Transverse colon (tissue), 4 donors: Measurements from ENCODE around the gene CKLF. TPM values are rescaled to one million over a fixed set of nuclear protein-coding genes. Genes with fewer than 3 reads are reported as not detected.

Source experiments
- DNase-seq: peaks from one replicate; pipeline ENCODE4 v3.0.0-alpha.2; 2019
- H3K27ac ChIP-seq, 4 donors: fragments of 200-600 bp; sonication (generic); 2 replicates each; pipeline ENCODE4 v1.5.1; 2016 to 2018; ENCODE audit warnings: inconsistent platforms in 4 of 4
- H3K27me3 ChIP-seq: fragments of 200-600 bp; sonication (generic); 2 replicates; pipeline ENCODE4 v1.5.1; 2017; ENCODE audit warnings: inconsistent platforms
- H3K36me3 ChIP-seq, 4 donors: fragments of 200-600 bp; sonication (generic); 2 replicates each; pipeline ENCODE4 v1.5.1; 2017 to 2019; ENCODE audit warnings: inconsistent platforms in 4 of 4
- H3K4me1 ChIP-seq, 4 donors: fragments of 200-600 bp; sonication (generic); 2 replicates each; pipeline ENCODE4 v1.5.1; 2017 to 2020; ENCODE audit warnings: inconsistent platforms in 4 of 4
- H3K4me3 ChIP-seq, 4 donors: fragments of 200-600 bp; sonication (generic); 1 replicate in 1 of 4; 2 replicates in 3 of 4; pipeline versions ENCODE4 v1.5.1 to v1.6.1; 2017 to 2019; ENCODE audit warnings: inconsistent platforms in 4 of 4
- H3K9me3 ChIP-seq, 2 donors: fragments of 200-600 bp; sonication (generic); 2 replicates each; pipeline ENCODE4 v1.5.1; 2017 to 2019; ENCODE audit warnings: inconsistent platforms in 2 of 2
- EP300 ChIP-seq: sonication (generic); formaldehyde crosslinking; IDR thresholded peaks from one replicate; pipeline ENCODE4 v1.6.1; 2017; ENCODE audit warnings: antibody characterized with exemption, low read depth
- POLR2A ChIP-seq: fragments of 450-650 bp; IDR thresholded peaks from one replicate; pipeline ENCODE4 v1.6.1; 2016; ENCODE audit warnings: antibody characterized with exemption, mild to moderate bottlenecking, moderate library complexity
- POLR2AphosphoS5 ChIP-seq, 3 donors: sonication (generic); formaldehyde crosslinking; IDR thresholded peaks; one replicate each; pipeline ENCODE4 v1.6.1; 2016; ENCODE audit warnings: antibody characterized with exemption in 3 of 3
- WGBS, 2 donors: methylation state at CpG; one replicate each; pipeline ENCODE4 v1.1.5; 2018; ENCODE audit warnings: low coverage in 1 of 2; 5-methylcytosine and 5-hydroxymethylcytosine counted together
- in situ Hi-C, 4 donors: fragments of 200-750 bp; cut with MboI; loops; one replicate each; pipeline versions ENCODE4 v1.15.0 to v1.15.1; 2017; ENCODE audit warnings: low sequenced_read_pairs in 3 of 4, low pct_ligation_motif_present in 1 of 4, low pct_unique_long_range_greater_than_20kb in 1 of 4
- intact Hi-C: fragments of 100-400 bp; cut with DNase I; formaldehyde crosslinking; loops from one replicate; pipeline ENCODE4 v1.15.1; 2023; ENCODE audit warnings: low total_unique reads
- total RNA-seq, 4 donors: library from RNA; depleted of rRNA; stranded (reverse); fragments of >200 nt; gene quantifications; one replicate each; pipeline ENCODE4 v1.1.0, GENCODE V29; 2016
- TF ChIP-seq, protein P1 (sequence below), 5 experiments: fragments of 200-600 bp in 3 of 5; fragments of 450-650 bp in 2 of 5; sonication (generic) in 3 of 5; IDR thresholded peaks; 1 replicate in 2 of 5; 2 replicates in 3 of 5; pipeline ENCODE4 v1.5.1; 2016 to 2017; ENCODE audit warnings: antibody characterized with exemption in 5 of 5, inconsistent platforms in 3 of 5, mild to moderate bottlenecking in 2 of 5, moderate library complexity in 1 of 5

CKLF gene
- total RNA-seq, 4 donors from 2014 or later: 25.3 to 108 (median 39.1) TPM

- TF ChIP-seq, protein P1, sequence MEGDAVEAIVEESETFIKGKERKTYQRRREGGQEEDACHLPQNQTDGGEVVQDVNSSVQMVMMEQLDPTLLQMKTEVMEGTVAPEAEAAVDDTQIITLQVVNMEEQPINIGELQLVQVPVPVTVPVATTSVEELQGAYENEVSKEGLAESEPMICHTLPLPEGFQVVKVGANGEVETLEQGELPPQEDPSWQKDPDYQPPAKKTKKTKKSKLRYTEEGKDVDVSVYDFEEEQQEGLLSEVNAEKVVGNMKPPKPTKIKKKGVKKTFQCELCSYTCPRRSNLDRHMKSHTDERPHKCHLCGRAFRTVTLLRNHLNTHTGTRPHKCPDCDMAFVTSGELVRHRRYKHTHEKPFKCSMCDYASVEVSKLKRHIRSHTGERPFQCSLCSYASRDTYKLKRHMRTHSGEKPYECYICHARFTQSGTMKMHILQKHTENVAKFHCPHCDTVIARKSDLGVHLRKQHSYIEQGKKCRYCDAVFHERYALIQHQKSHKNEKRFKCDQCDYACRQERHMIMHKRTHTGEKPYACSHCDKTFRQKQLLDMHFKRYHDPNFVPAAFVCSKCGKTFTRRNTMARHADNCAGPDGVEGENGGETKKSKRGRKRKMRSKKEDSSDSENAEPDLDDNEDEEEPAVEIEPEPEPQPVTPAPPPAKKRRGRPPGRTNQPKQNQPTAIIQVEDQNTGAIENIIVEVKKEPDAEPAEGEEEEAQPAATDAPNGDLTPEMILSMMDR (IDR thresholded peaks at IDR 0.05): no peak
- TF ChIP-seq POLR2A (no peak), EP300 (no peak), POLR2AphosphoS5 (IDR thresholded peaks at IDR 0.05) (no peak)
These were observed 29.4 kb upstream of the CKLF start for GRCh38 chr16:66522816-66523590.

DNA sequence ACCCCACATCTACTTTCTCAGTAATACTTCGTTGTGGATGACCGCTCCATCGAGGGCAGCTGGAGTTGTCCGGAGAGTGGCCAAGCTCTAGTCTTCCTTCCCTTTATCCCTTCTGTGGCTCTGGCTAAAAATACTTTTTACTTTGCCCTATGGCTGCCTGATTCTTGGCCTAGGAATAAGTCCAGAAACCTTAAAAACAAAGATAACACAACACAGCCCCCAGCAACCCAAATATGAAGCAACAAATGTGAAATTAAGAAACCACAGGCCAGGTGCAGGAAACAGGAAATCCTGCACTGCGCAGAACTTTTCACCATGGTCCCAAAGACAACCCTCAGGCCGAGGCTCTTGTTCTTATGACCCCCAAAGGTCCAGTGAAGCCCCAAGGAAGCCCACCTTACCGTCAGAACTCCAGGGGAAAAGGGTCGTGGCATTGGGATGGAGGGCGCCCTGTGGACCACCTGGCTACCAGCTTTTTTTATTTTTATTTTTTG, 28.5 kb upstream of the CKLF start:
- 71 to 74% methylated on average over 5 to 9 of the region's 9 CpGs for WGBS, 2 donors
- intact Hi-C loops: no loop called here
- no peak overlapping the region for H3K4me3 ChIP-seq
- H3K9me3 ChIP-seq: no peaks in the 10 kb centered on the region
- no peak for TF ChIP-seq POLR2A
- peak in 1 of 3 donors; percentile 12 for TF ChIP-seq POLR2AphosphoS5 (IDR thresholded peaks at IDR 0.05)
- TF ChIP-seq, protein P1 (IDR thresholded peaks at IDR 0.05): no peak
- TF ChIP-seq EP300: no peak
- H3K27me3 ChIP-seq: no peaks in the 10 kb centered on the region
- in situ Hi-C loops: no loop called here
- peak; percentile 56 for DNase-seq
- H3K4me1 ChIP-seq: peaks cover 14 to 61% (median 23%) of the 10 kb centered on the region in 4 donors
- peaks cover 0 to 11% (median 0%) of the 10 kb centered on the region in 4 donors for H3K36me3 ChIP-seq
- H3K27ac ChIP-seq: peak overlapping the region; percentile 72 to 99 (median 88)

More at GRCh38 chr16:66522816-66523590, 29.4 kb upstream of the CKLF start:
- H3K4me1 ChIP-seq: peaks cover 17 to 70% (median 26%) of the 10 kb centered on the region in 4 donors
- peak overlapping the region; percentile 72 to 99 (median 88) for H3K27ac ChIP-seq
- intact Hi-C loops (no loop called here), in situ Hi-C loops (no loop called here)
- H3K36me3 ChIP-seq: peaks cover 0 to 3% (median 0%) of the 10 kb centered on the region in 4 donors
- 69 to 87% methylated on average over 3 to 11 of the region's 11 CpGs for WGBS, 2 donors
- H3K27me3 ChIP-seq: no peaks in the 10 kb centered on the region
- no peak overlapping the region for H3K4me3 ChIP-seq
- no peaks in the 10 kb centered on the region for H3K9me3 ChIP-seq
- DNase-seq: no peak

DNA sequence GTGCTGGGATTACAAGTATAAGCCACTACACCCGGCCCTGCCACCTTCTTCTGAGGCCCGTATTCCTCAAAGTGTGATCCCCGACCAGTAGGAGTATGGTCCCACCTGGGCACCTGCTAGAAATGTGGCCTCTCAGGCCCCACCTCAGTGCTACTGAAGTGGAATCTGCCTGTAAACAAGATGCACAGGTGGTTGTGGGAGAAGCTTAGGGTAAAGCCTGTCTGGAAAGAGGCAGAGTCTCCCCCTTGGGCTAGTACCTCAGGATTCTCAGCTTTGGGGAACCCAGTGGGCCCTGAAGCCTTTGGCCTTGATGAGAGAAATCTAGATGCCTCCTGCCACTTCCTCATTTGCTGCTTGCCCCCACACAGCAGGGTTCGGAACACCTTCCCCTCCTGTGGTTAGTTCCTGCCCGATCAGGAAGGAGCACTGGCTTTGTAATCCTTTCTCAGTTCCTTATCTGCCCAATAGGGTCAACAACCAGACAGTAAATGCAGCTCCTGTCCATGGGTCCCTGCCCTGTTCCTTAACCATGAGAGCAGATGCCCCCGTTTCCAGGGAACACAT, 27.7 kb upstream of the CKLF start:
- 21 to 84% methylated on average over 2 to 6 of the region's 6 CpGs for WGBS, 2 donors
- TF ChIP-seq EP300: no peak
- TF ChIP-seq POLR2AphosphoS5 (IDR thresholded peaks at IDR 0.05): peak in 1 of 3 donors; percentile 61
- no peak for TF ChIP-seq POLR2A
- TF ChIP-seq, protein P1 (IDR thresholded peaks at IDR 0.05): peak in 1 of 5 experiments; percentile 32
- H3K27ac ChIP-seq: peak overlapping the region; percentile 72 to 99 (median 88)
- H3K9me3 ChIP-seq: no peaks in the 10 kb centered on the region
- H3K27me3 ChIP-seq: no peaks in the 10 kb centered on the region
- intact Hi-C loops (no loop called here), in situ Hi-C loops (no loop called here)
- H3K36me3 ChIP-seq: peaks cover 0 to 11% (median under 1%) of the 10 kb centered on the region in 4 donors
- DNase-seq: peak; percentile 70
- H3K4me1 ChIP-seq: peaks cover 14 to 53% (median 23%) of the 10 kb centered on the region in 4 donors
- H3K4me3 ChIP-seq: no peak overlapping the region

GRCh38 chr16:66525396-66526180, 26.8 kb upstream of the CKLF start:
- Histone ChIP-seq H3K27ac (peak overlapping the region; percentile 72 to 99 (median 88)), H3K27me3 (no peaks in the 10 kb centered on the region), H3K4me1 (peaks cover 14 to 46% (median 23%) of the 10 kb centered on the region in 4 donors), H3K36me3 (peaks cover 0 to 11% (median 5%) of the 10 kb centered on the region in 4 donors), H3K9me3 (no peaks in the 10 kb centered on the region), H3K4me3 (no peak overlapping the region)
- WGBS, 2 donors: 80 to 84% methylated on average over 3 to 9 of the region's 9 CpGs
- in situ Hi-C loops: no loop called here
- intact Hi-C loops: no loop called here
- no peak for DNase-seq
- TF ChIP-seq, protein P1 (IDR thresholded peaks at IDR 0.05): no peak
- TF ChIP-seq EP300 (no peak), POLR2A (no peak), POLR2AphosphoS5 (IDR thresholded peaks at IDR 0.05) (no peak)
